HuH-7.5 (cell line): ENCODE results near the gene BBS9.
"Not testable (repeated sequence)": the region's sequence is repeated elsewhere in the genome, so short reads cannot be mapped to it uniquely, and the experiment has no call there.

ENCODE experiments used
- DNase-seq: peaks from one replicate; pipeline ENCODE4 v3.0.0; 2011; ENCODE audit warnings: low spot score

BBS9 gene

DNA sequence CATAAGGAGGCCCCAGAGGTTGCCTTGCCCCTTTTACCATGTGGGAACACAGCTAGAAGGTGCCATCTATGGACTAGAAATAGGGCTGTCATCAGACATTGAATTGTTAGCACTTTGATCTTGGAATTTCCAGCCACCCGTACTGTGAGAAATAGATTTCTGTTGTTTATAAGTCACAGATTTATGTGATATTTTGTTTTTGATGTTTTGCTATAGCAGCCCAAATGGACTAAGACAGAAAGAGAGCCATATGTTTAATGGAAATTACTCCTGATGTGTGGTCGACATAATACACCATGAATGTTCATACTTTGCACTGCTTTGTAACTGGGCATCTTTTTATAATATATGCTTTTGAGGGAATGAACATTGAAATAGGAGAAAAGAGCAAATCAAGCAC, 302.2 kb downstream of the BBS9 start:
- DNase-seq, result no peak

- no peak for DNase-seq
Measured at GRCh38 chr7:33432821-33433220, 303.5 kb downstream of the BBS9 start.

DNA sequence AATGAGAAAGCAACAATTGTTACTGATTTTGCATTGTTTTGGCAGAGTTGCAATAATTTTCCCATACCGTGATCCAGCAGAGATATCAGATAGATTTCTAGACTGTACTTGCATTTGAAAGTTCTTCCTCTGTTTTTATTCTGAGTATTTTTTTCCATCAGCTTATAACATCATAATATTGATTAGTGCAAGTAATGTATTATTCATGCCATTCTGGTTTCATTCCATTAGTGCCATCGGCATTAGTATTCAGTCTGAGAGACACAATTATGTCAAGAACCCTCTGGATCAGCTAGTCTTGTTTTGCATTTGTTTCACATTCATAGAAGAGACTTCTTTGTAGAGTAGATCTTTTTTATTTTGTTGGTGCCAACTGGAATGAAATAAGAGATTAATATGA, 304.0 kb downstream of the BBS9 start:
- DNase-seq, result no peak

GRCh38 chr7:33444511-33444910, 315.1 kb downstream of the BBS9 start:
- no peak for DNase-seq

DNA sequence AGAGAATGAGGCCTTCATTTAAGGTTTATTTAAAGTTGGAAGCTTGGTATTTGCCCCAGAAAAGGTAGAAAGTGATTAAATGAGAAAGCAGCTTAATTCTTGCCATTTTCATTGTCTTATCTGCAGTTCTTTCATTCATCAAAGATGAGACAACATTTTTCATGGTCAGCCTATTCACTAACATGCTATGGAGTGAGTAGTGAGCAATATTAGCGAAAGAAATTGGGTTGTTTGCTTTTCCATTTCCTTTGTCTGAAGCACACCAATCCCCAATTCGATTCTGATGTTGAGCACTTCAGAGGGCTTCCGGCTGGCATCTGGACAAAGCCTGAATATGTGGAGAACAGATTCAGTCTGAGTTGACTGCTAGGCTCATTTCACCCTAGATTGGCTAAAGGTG, 317.2 kb downstream of the BBS9 start:
- no peak for DNase-seq

GRCh38 chr7:33448035-33448434, 318.7 kb downstream of the BBS9 start:
- no peak for DNase-seq

DNA sequence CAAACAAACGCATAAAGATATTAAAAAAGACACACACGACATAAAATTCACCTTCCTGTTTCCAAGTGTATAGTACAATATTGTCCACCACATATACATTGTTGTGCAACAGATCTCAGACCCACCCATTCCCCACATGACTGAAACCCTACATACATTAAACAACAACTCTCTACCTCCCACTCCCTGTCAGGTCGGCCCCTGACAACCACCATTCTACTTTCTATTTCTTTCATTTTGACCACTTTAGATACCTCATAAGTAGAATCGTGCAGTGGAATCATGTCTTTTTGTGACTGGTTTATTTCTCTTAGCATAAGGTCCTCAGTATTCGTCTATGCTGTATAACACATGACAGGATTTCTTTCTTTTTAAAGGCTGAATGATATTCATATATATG, 320.5 kb downstream of the BBS9 start:
- DNase-seq, result no peak

- no peak for DNase-seq
Measured at GRCh38 chr7:33452805-33453502, 323.6 kb downstream of the BBS9 start.

GRCh38 chr7:33457039-33457438, 327.7 kb downstream of the BBS9 start:
- DNase-seq, result no peak

DNA sequence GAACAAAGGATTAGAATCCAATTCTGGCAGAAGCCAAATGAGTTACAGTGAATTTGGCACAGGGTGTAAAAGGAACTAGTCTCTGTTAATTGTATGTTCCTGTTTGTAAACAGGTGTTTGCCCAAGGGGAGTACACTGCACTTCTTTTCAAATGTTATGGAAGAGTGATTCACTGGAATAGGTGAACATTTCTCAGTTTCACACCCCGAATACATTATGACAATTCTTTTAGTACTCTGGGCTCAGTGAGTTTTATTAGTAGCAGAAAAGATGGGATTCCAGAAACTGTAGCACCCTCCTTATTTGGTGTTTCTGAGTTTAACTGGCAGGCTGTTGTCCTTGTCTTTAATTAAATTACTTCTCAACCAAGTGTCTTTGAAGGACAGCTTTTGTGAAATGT, 329.2 kb downstream of the BBS9 start:
- no peak for DNase-seq

- DNase-seq, result no peak
Measured at GRCh38 chr7:33459340-33459751, 330.0 kb downstream of the BBS9 start.

DNA sequence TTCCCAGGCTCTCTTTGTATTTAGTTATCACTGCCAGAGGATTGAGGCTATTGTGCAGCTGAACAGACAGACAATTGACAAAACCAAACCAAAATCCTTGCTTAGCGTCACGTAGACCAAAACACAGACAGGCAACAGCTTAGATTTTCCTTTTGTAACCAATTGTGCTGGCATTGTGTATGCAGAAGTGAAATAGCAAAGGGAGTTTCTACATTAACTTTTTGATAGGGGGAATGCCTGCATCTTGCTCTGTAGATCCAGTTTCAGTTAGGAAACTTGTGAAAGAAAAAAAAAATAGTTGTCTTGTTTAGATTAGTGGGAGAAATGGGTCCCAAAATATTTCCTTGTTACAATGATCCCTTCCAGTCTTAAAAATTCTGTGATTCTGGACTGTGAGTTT, 333.8 kb downstream of the BBS9 start:
- DNase-seq, result no peak

DNA sequence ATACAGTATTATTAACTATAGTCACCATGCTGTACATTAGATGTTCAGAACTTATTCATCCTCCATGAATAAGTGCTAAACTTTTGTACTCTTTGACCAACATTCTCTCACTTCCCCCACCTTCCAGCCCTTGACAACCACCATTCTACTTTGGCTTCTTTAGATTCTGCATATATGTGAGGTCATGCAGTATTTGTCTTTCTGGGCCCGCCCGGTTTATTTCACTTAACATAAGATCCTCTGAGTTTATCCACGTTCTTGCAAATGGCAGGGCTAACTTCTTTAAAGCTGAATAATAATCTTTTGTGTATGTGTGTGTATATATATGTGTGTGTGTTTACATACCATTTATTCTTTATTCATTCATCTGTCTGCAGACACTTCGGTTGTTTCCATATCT, 336.8 kb downstream of the BBS9 start:
- no peak for DNase-seq

DNA sequence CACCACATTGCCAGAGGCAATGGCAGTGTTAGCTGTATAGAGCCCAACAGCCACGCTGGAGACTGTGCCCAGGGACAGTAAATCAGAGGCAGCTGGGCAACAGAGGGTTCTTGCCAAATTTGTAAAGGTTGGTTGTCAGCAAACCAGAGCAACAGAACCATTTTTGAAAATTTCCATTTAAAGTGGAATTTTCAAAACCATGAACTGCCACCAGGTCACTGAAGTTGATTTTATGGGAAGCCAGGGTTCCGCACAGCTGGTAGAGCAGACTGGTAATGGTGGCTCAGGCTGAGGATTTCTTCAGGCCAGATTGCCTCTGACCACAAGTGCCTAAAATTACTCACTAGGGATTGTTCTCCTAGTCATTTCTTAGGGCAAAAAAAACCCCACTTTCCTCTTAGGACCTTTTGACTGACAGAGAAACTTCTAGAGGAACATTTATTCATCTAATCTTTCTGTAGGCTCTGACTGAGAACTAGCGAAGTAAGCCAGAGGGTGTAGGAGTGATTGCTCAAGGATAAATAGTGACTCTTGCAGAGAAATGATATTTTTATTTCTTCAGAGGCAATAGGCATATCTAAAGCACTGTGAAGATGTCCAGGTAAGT, 342.4 kb downstream of the BBS9 start:
- no peak for DNase-seq

DNA sequence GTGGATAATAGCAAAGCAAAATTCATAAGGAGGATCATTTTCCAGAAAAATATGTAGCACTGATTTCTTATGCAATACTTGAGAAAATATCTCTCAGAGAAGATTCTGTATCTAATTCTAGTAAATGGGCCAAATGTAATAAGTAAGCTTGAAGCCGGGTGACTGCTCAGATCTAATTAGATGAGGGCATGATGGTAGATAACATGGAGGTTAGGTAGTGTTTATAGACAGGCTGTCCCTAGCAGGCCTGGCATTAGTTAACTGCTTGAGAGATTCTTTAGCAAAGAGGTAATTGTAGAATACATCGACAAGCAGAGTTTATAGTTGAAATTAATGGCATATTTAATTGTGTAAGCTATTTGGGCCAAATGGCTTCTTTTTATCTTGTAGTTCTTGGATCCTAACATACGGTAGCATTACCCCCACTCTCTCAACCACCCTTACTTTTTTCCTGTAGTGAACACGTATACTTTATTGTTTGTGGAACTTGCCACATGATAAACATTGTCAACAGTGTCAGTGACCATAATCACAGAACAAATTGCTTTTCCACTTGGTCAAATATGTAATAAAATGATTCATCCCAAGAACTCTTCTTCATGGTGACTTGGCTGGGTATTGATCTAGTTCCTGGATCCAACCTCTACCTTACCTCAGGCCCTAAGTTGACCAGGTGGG, 343.1 kb downstream of the BBS9 start:
- no peak for DNase-seq

DNA sequence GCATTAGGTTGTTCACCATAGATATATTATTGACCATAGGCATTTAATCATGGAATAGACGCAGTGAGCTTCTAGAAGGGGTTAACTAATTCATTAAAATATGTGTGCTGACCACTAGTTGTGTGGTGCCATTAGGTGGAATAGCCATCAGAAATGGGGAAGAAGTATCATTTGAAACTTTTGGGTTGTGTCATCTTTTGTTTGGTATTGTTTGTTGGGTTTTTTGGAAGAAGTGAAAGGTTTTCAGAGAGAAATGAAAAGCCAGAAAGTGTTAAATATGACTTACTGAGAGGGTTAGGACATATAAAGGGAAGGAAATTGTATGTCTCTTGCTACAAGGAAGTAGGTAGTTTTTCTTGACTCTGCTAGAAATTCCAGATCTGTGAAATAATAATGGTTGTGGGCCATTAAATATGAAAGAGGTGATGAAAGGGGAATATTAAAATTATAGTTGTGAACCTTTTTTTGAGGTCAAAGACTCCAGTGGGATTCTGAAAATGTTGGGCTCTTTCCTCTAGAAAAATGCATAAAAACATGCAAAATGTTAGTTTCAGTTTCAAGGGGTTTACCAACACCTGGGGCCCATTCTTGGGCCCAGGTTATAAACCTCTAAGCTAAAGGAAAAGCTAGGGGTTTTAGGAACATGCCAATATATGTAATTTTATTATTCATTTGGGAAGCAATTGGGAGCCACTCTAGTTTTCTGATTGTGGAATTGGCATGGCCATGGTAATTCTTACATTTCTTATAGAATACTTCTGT, 348.5 kb downstream of the BBS9 start:
- DNase-seq, result no peak

- DNase-seq, result not testable (repeated sequence)
Measured at GRCh38 chr7:33484476-33484875, 355.1 kb downstream of the BBS9 start.

DNA sequence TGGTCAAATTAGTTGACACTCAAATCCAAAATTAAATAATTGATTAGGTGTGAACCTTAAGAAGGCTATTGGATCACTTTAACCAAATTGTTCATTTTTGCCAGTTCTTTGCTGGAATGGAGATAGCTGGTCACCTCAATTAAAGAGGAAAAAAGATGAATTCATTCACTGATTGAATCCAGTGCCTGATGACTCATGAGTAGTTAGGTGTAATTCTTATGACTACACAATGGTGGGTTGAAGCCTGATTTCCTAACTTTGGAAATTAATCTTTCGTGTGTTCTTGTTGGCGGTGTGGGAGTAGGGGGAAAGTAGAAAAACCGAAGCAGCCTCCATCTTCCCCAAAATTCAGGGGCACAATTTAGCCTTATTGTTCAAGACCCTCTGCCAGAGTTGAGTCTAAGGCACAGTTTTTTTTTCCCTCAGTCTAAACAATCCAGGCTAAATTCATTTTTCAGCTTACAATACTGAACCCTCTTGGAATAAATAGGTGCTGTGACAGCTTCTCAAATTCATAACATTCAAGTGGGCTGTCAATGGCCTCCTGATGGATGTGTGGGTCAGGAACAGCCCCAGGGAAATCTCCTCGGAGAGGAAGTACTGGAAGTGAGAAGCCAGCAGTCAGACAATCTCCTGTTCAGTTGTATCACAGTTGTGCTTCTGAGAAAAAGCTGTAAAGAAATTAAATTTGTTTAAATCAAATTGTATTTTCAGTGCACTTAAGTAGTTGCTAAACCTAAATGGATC, 356.6 kb downstream of the BBS9 start:
- DNase-seq, result no peak

- DNase-seq, result no peak
Measured at GRCh38 chr7:33486633-33487032, 357.3 kb downstream of the BBS9 start.

DNA sequence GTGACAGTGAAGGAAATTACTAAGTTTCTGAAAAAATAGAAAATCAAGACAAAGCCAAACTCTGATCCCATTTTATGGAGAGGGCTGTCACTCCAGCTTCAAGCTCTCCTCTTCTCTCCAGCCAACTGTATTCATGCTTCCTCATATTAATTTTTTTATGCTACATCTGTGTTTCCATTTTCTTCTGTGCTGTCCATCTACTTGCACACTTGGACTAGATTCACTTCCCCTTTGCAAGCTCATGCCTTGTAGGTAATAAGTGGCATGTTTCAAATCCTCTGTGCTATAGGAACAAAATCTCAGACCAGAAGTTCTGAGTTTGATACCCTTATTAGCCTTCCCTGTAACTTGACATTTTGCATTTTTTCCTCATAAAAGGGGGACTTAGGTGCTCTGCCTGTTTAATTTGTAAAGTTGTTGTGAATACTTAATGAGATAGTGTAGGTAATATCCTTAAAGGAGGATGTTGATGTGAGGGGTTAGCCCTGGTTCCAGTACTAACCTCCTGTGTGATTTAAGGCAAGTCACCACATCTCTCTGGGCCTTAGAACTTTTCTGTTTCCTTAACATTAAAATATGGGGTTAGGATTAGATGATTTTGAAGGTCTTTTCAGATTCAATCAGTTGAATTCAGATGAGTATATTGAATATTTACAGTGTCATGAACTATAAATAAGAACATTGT, 358.8 kb downstream of the BBS9 start:
- DNase-seq, result no peak

DNA sequence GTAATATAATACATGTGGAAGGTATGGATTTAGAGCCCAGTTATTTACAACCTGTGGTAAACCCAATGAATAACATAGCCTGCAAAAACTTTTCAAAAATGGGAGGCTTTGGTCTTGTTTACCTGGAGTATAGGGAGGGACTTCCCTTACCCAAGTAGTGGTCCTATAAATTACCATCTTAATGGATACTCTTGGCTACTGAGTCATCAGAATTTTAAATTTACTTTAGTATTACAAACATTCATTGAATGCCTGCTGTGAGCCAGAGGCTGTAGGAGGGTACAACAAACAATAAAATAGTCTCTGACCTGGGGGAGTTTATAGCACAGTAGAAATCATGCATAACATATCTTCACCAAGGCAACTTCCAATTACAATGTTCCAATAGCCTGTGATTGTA, 365.1 kb downstream of the BBS9 start:
- DNase-seq, result no peak

DNA sequence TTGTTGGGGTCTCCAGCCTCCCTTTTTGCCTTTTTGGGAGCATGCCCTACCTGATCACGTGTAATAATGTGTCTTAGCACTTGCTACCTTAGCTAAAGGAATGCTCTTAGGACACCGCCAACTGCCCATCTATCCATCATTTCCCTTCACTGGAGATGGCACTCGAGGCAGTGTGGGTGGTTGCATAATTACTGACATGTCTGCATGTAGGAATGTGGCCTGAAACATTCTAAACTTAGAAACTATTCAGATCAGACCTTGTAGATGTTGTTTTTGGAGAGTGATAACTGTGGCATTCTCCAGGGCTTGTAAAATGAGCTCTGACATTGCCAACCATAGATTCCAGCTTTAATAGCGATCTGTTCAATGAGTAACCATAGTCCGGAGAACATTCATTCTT, 365.8 kb downstream of the BBS9 start:
- no peak for DNase-seq
